HK-2 (cell line): ENCODE measurements around the gene S100A11.

Source experiments
- DNase-seq: peaks from one replicate; pipeline ENCODE4 v3.0.0-alpha.2; 2018; ENCODE audit not compliant: unreplicated experiment

Gene S100A11

DNA sequence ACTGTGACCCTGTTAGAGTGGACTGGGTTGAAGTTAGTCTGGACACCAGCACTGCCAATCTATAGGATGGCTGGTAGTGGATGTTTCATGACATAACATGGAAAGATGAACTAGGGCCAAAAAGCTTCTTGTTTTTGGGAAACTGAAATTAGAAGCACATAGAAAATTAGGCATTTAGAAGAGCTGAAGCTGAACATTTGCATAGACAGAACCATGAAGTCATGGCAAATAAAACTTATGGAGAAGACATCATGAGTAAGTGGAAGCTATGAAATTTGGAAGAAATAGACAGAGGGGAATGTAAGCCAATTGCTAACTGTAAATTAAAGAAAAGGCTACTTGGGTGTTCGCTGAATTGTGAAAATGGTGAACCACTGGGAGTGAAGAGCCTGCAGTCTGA, 2.7 kb upstream of the S100A11 start:
- DNase-seq = no peak

DNA sequence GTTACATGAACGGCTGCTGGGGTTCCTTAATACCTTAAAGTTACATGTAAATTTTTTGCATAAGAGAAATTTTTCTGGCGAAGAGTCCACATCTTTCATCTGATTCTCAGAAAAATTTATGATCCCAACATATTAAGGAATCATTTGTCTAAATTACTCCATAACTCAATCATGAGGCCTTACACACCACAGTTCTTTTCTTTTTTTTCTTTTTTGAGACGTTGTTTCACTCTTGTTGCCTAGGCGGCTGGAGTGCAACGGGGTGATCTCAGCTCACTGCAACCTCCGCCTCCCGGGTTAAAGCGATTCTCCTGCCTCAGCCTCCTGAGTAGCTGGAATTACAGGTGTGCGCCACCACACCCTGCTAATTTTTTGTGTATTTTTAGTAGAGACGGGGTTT, 2.1 kb upstream of the S100A11 start:
- DNase-seq = no peak

DNA sequence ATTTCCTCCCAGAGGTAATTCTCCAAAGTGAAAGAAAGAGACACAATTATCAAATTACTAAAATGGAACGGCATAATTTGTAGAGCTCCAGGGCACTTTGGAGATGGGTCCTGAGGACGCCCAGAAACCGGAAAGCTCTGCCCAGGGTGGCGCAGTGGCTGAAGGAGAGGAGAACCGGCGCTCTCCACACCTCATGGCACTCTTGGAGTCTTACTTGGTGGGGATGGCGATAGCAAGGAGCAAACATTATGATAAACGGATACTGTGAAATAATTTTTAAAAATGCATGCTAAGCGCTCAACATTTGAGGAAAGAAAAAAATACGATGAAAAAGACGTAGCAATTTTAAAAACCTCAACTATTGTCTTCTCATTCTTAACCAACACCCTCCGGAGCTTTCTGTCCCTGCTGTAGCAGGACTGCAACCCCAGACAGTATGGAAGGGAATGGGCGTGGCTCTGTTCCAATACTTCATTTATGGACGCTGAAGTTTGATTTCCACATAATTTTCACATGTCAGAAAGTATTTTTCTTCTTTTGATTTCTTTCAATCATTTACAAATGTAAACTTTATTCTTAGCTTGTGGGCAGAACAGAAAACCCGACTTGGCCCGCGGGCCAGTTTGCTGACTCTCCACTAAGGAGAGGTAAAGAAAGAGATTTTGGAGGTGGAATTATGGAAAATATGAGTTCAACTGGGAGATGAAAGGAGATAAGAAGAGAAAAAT, 1.1 kb downstream of the S100A11 start:
- DNase-seq = peak; percentile 13

DNA sequence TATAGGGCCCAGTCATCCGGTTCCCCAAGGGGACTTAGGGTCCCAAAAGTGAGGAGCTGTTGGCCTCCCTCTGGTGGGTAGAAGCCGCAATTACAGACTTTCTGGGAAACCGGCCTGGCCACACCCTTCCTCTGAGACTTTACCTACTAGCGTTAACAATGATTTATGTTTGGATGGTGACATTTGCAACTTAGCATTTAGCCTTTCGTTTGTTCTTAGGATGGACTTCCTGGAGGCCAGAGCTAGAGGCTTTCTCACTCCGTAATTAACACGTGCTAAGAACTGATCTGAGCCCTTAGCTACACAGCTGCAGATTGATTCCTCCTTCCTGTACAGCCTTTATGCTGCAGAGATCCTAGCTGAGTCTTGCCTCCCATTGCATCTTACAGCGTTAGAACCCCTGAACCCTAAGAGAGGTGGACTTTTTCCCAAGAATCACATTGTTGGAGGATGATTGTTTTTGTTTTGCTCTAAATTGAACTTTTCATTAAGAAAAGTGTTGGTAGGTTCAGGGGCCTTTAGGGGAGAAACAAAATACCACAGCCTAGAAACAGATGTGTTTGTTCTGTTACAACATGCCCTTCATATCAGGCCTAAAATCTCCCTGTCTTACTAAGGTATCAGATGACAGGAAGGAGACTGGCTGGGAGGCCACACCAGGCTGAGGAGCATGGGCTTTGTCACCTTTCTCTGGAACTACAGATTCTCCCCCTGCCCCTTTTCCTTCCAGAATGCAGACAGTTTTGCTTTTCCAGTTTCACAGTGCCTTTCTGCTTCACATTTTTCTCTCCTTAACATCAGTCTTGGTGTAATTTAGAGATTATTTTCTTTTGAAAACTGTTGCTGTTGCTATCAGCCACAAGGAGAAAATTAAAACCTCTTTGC, 1.9 kb downstream of the S100A11 start:
- DNase-seq = peak; percentile 73

DNA sequence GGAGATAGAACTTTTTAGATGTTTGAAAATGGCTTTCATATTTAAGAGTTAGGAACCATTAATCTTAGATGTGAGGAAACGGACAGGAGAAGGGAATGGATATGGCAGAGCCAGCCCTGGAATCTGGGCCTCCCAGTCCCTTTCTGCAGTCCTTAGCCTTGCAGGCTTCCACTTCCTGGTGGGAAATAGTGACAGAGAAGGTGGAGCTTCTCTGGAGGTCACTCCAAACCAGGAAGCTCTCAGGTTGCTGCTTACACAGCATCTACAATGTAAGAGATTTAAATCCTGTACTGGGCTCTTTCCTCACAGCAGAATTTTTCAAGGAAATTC, 2.5 kb downstream of the S100A11 start:
- no peak for DNase-seq

DNA sequence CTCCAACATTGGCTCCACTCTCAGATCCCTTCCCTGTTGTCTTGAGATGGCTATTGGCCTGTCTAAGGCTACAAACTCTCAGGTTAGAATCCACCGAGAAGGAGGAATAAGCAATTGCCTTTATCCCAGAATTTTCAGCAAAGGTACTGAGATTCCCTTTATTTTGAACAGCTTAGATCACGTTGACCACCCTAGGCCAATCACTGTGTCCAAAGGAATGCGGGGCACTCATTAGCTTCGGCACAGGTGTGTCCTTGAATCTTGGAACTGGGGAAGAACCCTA, 6.9 kb downstream of the S100A11 start:
- DNase-seq = no peak

DNA sequence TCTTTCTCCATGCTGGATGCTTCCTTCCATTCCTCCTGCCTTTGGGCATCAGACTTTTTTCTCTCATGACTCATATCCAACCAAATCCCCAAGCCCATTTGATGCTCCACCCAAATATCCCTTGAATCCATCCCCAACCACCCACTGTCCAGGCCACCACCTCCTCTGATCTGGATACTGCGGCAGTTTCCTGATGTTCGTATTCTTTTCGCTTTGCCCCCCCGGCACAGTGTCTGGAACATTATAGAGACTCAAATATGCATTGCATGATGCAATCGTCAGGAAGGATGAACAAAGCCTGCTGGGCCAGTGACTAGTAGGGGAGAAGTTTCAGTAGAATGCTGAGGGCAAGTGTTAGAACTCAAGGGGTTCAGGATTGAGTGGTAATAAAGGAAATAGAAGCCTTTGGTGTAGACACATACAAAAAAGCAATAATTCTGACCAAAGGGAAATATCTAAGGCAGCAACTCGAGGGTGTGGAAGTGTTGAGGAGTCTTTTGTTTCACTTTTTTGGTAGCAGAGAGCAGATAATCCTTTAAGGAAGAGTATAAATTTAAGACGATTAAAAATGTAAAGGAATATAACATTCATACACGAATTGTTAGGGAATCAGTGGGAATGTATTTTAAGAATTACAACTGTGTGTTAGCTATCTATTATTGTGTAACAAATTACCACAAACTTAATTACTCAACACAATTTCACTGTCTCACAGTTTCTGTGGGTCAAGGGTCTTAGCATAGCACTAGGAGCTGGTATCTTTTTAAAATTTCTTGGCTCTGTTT, 7.5 kb downstream of the S100A11 start:
- DNase-seq = no peak

DNA sequence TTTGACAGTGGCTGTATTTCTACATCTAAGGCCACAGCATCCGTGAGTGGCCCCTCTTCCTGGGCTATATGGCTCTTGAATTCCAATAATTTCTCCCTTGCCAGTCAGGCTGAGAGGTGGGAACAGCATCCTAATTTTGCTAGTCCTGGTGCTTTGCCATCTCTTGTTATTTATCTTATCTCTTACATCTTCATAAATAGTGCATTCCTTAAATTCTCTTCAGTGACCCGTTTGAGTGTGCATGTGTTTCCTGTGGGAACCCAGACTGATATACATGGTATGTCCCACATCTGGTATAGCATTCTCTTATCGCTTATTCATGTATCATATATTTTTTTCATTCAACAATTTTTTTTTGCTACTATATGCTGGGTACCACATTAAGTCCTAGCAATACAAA, 9.9 kb downstream of the S100A11 start:
- no peak for DNase-seq

DNA sequence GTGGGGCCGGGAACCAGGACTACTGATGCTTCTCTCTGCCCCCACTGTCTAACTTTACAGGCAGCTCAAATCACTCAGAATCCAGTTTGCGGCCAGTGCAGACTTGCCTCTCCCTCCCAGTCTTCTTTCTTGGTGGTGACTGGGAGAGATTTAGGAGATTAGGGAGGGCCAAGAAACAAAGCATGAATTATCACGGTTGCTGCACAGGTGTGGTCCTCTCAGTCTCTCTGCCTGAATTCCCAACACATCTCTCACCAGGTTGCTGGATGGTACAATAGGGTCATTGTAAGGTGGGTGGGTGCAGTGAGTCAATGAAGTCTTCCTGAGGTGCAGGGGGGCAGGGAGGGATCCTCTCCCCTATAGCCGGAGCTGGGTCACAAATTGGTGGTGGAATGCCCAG, 12.6 kb downstream of the S100A11 start:
- no peak for DNase-seq

DNA sequence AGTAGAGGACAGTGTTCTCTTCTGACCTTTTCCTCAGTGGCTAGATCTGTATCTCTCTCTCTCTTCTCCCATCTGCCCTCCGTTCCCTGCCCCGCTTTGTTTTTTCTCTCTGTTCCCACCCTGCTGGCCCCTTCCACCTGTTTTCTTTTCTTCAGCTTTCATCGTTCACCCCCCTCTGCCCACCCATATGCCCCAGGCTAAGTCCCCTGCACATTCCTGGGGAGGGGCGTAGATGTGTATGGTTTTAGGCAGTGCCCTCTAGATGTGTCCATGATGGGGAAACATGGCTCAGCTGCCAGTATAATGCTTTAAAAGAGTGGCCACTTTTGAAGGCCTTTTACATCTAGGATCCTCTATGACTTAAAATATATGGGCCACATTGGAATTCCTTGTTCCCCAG, 13.6 kb downstream of the S100A11 start:
- DNase-seq = no peak

DNA sequence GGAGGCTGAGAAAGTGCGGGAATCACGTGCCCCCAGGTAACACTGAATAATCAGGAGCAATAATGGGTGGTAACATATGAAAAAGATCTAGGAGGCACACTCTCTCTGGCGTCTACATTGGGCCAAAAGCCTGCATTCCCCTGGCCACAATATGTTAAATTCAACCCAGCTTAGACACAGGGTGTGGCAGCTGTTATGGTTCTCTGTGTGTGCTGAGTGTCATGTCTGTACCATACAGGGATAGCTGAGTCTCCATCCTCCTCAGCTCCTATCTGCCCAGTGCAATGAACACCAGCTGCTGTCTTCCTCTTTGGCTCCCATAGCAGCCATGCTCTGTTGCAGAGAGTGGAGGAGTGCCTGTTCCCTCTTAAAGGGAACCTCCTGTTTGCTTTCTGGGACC, 14.3 kb downstream of the S100A11 start:
- DNase-seq = no peak

DNA sequence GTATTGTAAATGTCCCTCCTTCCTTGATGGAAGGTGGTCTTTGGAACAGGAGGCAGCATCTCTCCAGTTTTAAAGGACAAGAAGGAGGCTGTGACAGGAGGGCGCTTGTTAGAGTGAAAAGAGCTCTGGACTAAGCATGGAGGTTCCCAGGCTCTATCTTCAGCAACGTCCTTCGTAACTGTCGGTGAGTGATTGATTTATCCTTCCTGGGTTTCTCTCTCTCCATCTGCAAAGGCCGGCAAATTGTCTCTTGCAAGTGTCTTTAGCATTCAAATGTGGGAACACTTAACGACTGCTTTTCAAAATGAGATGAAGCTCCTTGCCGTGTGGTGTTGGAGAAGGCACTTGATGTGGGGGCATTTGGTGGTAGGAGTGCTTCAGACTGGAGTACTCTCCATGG, 15.2 kb downstream of the S100A11 start:
- no peak for DNase-seq

DNA sequence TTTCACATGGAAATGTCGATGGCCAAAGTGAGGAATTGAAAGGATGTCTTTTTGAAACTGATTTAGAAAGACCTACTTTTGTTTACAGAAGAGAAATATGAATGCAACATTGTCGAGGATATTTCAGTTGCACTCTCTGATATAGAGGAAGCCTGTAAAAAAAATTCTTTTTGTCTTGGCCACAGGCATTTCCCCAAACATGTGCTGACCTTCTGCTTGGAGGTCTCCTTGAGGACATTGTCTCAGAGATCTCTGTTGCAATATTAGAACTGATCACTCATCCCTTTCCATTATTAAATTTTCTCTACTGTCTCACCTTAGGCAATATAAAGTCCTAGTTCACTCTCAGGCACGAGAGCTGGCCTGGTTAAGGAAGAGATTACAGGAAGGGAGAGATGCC, 16.0 kb downstream of the S100A11 start:
- no peak for DNase-seq

DNA sequence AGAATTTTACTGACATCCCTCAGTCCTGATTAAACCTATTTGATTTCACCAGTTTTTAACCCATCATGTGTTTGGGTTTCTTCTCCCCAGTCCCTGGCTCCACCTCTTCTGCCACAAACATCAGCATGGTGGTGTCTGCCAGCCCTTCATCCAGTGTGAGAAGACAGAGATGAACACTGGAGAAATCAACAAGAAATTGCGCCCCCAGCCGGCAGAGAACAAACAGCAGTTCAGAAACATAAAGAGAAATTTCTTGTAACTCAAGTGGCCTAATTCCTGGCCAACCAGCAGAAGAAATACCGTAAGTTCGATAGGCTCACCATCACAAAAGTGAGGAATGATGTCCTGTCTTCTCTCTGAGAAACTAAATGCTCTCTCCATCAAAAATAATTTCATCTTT, 18.3 kb downstream of the S100A11 start:
- no peak for DNase-seq

DNA sequence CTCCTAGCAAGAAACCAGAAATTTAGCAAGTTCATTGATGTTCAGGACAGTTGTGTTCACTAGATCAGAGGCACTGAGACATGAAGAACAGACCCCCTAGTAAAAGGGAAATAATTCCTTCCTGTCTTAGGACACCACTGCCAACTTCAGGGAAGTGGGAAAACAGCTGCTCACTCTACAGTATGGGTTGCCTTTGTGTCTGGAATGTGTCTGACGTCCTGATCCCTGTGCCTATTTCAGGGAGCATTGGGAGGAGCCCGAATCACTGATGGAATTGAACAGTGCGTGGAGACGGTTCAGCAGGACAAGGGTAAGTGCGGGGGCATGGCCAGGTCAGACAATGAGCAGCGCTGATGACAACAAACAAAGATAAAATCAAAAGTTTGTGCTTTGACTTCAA, 21.0 kb downstream of the S100A11 start:
- DNase-seq = no peak

DNA sequence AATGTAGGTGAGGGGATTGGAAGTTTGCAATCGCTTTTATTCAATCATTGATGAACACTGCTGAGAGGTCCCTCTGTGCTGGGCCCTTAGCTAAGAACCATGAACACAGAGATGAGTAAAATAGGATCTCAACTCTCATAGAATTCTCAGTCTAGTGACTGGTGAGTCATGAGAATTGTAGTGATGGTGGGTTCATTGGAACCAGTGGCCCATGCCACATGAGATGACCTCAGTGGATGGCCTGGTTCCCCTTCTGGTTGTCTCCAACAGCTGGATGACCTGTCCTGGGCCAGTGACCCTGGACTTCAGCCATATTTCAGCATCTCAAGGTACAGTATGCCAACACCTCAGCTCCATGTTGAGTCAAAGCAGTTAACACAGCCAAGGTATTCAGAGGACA, 21.9 kb downstream of the S100A11 start:
- DNase-seq = no peak

DNA sequence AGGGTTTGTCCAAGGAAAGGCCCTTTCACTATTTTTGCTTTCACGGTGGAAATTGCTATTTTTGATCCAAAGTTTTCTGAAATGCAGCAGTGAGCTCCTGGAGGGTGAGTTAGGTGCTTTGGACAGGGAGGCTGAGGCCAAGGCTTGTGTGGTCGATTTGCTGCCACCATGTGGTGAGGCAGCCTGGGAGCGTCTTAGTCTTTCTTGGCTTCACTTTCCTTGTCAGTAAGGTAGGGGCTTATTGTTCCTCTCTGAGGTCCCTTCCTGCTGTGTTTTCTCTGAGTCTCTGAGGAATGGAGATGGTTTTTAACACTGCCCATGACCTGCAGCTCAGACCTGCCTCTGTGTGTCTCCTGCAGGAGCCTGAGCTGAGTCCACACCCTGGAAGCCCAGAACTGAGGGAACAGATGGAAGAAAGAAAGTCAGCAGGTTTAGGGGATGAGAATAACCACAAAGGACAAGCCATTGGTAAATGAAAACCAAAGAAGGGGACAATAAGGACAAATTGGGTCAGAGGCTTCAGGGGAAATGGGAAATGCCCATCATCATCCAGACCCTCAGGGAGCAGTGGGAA, 23.1 kb downstream of the S100A11 start:
- no peak for DNase-seq

DNA sequence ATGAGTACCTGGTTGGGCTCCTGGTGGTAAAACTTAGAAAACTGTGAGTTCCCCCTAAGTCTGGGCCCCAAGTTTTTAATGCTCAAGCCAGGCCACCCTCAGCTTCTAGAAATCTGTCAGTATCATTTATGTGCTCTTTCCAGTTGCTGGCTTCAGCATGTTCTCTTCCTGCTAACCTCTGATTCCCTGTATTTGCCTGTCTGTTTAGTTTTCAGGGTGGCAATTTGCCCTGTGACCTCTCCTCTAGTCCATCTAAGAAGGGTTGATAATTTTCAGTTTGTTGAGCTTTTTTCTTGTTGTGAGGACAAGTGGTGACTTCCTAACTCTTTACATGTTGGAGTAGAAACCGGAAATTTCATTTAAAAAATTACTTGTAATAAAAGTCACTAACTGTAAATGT, 27.1 kb downstream of the S100A11 start:
- DNase-seq = no peak

DNA sequence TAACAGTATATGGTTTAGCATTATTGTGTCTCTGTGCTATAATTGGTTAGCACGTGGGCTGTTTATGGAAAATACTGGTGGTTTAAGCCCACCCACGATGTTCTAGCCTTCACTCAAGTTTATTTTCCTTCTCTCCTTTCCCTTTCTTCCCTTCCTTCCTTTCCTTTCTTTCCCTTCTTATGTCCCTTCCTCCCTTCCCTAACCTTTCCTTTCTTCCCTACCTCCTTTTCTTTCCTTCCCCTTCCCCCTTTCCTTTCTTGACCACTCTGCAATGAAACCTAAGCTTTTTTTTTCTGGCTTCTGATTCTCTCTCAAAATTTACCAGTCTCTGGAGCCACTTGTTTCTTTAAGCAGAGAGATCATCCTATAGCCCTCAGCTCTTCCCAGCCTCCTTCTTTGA, 29.8 kb downstream of the S100A11 start:
- DNase-seq = no peak

DNA sequence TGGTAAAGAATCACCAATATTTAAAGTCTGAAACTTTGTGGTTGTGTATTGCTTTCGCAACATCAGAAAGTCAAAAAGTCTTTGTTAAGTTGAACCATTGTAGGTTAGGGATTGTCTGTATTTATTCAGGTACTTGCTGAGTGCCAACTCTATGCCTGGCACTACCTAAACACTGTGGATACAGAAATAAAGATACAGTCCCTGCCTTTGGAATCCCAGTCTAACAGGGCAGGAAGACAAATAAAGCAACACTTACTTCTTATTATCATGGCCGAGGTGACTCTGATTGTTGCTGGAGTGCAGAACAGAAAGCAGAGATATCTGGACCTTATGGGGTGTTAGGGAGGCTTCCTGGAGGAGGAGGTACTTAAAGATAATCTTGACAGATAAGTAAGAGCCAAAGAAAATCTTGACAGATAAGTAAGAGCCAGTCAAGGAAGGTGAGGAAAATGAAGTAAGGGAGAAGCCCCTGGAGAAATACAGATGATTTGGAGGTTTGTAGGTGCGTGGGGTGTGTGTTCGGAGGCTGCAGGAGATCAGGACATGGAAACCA, 31.4 kb downstream of the S100A11 start:
- no peak for DNase-seq

DNA sequence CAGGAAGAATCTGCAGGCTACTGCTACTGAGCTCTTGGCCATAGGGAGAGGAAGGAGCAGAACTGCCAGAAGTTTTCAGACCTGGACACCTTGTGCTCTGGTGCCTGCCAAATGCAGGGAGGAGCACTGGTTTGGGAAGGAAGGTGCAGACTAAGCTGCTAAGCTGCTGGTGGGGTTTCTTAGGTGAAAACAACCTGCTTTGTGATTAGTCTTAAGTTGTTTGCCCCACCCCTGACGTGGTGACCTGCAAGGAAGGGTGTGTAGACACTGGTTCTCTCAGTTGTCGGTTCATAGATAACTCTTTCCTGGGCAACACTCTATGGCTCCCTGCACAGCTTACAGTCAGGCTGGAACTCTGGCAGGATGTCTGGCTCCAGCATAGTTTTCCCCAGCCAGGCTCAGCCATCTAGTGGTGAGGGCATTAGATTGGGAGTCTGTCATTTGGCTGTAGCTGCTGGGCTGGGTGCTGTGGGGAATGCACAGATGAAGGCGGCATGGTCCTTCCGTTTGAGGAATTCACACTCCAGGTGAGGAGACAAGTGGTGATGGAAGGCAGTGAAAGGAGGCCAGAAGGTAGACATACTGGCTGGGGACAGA, 32.9 kb downstream of the S100A11 start:
- DNase-seq = no peak

DNA sequence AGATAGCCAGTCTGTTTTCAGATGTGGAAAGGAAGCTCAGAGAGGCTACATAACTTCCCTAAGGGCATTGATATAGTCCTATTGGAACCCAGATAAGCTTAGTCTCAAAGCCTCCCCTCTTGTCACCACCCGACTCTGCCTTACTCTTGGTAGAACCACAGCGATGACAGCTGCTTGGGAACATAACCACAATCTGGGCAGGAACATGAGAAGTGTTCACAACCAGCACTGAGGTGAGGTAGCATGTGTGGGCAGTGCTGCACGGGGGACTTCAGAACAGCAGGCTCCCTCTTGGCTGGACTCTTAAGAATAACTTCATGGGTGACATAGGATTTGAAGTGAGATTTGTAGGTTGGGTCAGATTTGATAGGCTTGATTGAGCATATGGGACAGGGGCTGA, 33.8 kb downstream of the S100A11 start:
- DNase-seq = no peak
